ENCODE results near the gene ARMC5.

- no peak for TF ChIP-seq POLR2A (IDR thresholded peaks at IDR 0.05)
- TF ChIP-seq, protein P1, sequence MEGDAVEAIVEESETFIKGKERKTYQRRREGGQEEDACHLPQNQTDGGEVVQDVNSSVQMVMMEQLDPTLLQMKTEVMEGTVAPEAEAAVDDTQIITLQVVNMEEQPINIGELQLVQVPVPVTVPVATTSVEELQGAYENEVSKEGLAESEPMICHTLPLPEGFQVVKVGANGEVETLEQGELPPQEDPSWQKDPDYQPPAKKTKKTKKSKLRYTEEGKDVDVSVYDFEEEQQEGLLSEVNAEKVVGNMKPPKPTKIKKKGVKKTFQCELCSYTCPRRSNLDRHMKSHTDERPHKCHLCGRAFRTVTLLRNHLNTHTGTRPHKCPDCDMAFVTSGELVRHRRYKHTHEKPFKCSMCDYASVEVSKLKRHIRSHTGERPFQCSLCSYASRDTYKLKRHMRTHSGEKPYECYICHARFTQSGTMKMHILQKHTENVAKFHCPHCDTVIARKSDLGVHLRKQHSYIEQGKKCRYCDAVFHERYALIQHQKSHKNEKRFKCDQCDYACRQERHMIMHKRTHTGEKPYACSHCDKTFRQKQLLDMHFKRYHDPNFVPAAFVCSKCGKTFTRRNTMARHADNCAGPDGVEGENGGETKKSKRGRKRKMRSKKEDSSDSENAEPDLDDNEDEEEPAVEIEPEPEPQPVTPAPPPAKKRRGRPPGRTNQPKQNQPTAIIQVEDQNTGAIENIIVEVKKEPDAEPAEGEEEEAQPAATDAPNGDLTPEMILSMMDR (IDR thresholded peaks at IDR 0.05), result no peak
Observed at GRCh38 chr16:31455601-31456314, 3.5 kb upstream of the ARMC5 start.

Measured in body of pancreas (tissue), 4 donors.